ENCODE measurements around the gene MFSD6. TPM values are rescaled to one million over a fixed set of nuclear protein-coding genes. Genes with fewer than 3 reads are reported as not detected.

MFSD6 gene
- total RNA-seq, 3 donors from 2014 or later (not counting 1 experiment from before 2014, with no cell fraction given), result 36.7 to 50.5 (median 48.0) TPM

DNA sequence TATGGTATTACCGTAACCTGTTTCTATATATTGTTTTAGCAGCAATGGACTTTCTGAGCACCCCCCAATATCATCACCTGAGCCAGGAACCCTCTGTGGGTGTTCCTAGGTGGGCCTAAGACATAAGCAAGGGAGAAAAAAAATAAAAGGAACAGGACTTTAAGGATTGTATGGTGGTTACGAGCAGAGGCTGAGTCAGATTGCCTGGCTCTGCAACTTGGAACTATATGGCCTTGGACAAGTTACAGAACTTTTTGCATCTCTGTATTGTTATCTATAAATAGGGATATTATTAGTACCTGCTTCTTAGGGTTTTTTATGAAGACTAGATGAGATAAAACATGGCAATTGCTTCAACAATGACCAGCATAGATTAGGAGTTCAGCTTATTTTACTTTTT, 34.9 kb downstream of the MFSD6 start:
- no peaks in the 10 kb centered on the region for H3K27me3 Mint-ChIP-seq (ENCODE audit: low read depth in 2 of 2)
- H3K4me3 ChIP-seq (ENCODE audit: low read length), result no peak overlapping the region
- 94% methylated on average over 1 of the region's 2 CpGs for WGBS (ENCODE audit: insufficient coverage)
- ATAC-seq, result no peak
- DNase-seq, result no peak
- no peaks in the 10 kb centered on the region for H3K27me3 ChIP-seq (ENCODE audit: control insufficient read depth, insufficient read depth, low read length)
- H3K4me1 ChIP-seq (ENCODE audit: control insufficient read depth, insufficient read depth, low read length), result peaks cover 19% of the 10 kb centered on the region
- H3K36me3 ChIP-seq (ENCODE audit: control insufficient read depth, insufficient read depth, low read length), result peaks cover 7% of the 10 kb centered on the region
- intact Hi-C loops (cut with micrococcal nuclease), result no loop called here
- H3K4me3 Mint-ChIP-seq, result no peak overlapping the region
- peaks cover 83 to 91% of the 10 kb centered on the region in 2 donors for H3K4me1 Mint-ChIP-seq
- no peaks in the 10 kb centered on the region for H3K9me3 ChIP-seq (ENCODE audit: control insufficient read depth, insufficient read depth, low read length)
- no peak overlapping the region for H3K27ac ChIP-seq (ENCODE audit: low read length)
- peaks cover 9% of the 10 kb centered on the region for H3K36me3 Mint-ChIP-seq
- no peaks in the 10 kb centered on the region for H3K9me3 Mint-ChIP-seq
- no peak for TF ChIP-seq CTCF (IDR thresholded peaks at IDR 0.05)
- H3K27ac Mint-ChIP-seq, result peak overlapping the region; percentile 63 to 64

DNA sequence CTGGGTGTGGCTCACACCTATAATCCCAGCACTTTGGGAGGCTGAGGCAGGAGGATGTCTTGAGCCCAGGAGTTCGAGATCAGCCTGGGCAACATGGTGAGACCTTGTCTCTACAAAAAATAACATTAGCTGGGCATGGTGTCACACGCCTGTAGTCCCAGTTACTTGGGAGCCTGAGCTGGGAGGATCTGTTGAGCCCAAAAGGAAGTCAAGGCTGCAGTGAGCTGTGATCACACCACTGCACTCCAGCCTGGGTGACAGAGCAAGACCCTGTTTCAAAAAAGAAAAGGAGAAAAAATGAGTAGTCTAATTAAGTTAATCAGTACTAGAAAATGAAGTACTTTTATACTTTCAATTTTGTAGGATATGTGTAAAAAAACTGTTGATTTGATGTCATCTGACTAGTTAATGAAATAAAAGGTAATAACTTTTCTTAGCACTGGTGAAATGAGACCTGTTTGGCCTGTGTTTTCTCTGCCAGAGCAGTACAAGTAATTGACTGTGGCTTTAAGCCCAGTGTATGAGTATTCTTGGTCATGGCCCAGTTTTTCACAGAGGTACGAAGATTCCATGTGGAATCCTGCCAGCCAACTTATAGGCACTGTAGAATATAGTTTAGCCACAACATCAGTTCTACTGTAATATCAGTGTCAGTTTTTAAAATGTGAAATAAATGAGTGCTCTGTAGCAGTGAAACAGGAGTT, 35.8 kb downstream of the MFSD6 start:
- Histone ChIP-seq H3K27ac (ENCODE audit: low read length) (no peak overlapping the region), H3K4me1 (ENCODE audit: control insufficient read depth, insufficient read depth, low read length) (peaks cover 19% of the 10 kb centered on the region), H3K36me3 (ENCODE audit: control insufficient read depth, insufficient read depth, low read length) (peaks cover under 1% of the 10 kb centered on the region), H3K27me3 (ENCODE audit: control insufficient read depth, insufficient read depth, low read length) (no peaks in the 10 kb centered on the region), H3K9me3 (ENCODE audit: control insufficient read depth, insufficient read depth, low read length) (no peaks in the 10 kb centered on the region), H3K4me3 (ENCODE audit: low read length) (no peak overlapping the region)
- Mint-ChIP-seq H3K9me3 (no peaks in the 10 kb centered on the region), H3K27me3 (ENCODE audit: low read depth in 2 of 2) (no peaks in the 10 kb centered on the region), H3K4me1 (peaks cover 80 to 89% of the 10 kb centered on the region in 2 donors), H3K36me3 (peaks cover 2% of the 10 kb centered on the region), H3K27ac (peak overlapping the region; percentile 63 to 64), H3K4me3 (no peak overlapping the region)
- intact Hi-C loops (cut with micrococcal nuclease), result no loop called here
- ATAC-seq (peak in 1 of 3 donors; percentile 53), DNase-seq (no peak)
- no peak for TF ChIP-seq CTCF (IDR thresholded peaks at IDR 0.05)
- WGBS (ENCODE audit: insufficient coverage), result 85% methylated on average over 3 of the region's 3 CpGs

DNA sequence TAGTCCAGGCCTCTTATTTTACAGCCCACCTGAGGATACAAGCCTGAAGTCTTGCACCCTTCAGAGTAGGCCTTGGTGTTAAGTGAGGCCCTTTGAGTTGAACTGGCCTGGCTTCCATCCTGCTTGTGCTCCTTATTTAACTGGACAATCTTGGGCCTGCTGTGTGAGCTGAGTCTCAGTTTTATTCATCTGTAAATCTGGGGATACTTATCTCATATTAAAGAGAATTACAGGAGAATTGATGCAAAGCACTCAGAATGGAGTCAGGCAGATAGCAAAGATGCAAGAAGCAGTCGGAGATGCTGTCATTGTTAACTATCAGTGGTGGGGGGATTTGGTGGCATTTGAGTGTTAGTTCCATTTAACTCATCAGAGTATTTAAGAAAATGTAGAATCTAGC, 36.8 kb downstream of the MFSD6 start:
- Mint-ChIP-seq H3K9me3 (no peaks in the 10 kb centered on the region), H3K27ac (peak overlapping the region; percentile 52 to 62), H3K27me3 (ENCODE audit: low read depth in 2 of 2) (no peaks in the 10 kb centered on the region), H3K36me3 (no peaks in the 10 kb centered on the region), H3K4me3 (no peak overlapping the region), H3K4me1 (peaks cover 73 to 80% of the 10 kb centered on the region in 2 donors)
- ATAC-seq (no peak), DNase-seq (no peak)
- intact Hi-C loops (cut with micrococcal nuclease), result no loop called here
- Histone ChIP-seq H3K27ac (ENCODE audit: low read length) (no peak overlapping the region), H3K4me3 (ENCODE audit: low read length) (no peak overlapping the region), H3K9me3 (ENCODE audit: control insufficient read depth, insufficient read depth, low read length) (no peaks in the 10 kb centered on the region), H3K4me1 (ENCODE audit: control insufficient read depth, insufficient read depth, low read length) (peaks cover 19% of the 10 kb centered on the region), H3K36me3 (ENCODE audit: control insufficient read depth, insufficient read depth, low read length) (no peaks in the 10 kb centered on the region), H3K27me3 (ENCODE audit: control insufficient read depth, insufficient read depth, low read length) (no peaks in the 10 kb centered on the region)
- 100% methylated on average over 1 of the region's 1 CpG for whole genome bisulfite sequencing (ENCODE audit: insufficient coverage)
- no peak for TF ChIP-seq CTCF (IDR thresholded peaks at IDR 0.05)

DNA sequence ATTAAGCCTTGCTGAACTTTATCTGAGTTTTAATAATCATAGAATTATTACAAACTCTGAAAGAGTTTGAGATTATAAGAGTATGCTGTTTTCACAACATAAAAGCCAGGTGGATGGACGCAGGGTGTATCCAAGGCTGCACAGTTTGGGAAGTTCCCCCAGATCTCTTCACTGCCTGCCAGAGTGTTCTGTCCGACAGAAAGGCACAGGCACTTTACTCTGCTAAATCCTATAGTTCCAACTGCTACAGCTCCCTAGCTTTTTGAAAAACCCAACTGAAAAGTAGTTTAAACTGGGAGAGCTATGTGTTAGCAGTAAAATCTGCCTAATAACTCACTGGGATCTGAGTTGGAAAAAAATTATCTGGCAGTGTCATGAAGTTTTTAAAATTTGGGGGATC, 38.0 kb downstream of the MFSD6 start:
- ATAC-seq (no peak), DNase-seq (no peak)
- H3K27me3 Mint-ChIP-seq (ENCODE audit: low read depth in 2 of 2), result no peaks in the 10 kb centered on the region
- H3K4me3 ChIP-seq (ENCODE audit: low read length), result no peak overlapping the region
- no peak for TF ChIP-seq CTCF (IDR thresholded peaks at IDR 0.05)
- H3K27ac Mint-ChIP-seq, result peak overlapping the region in 1 of 2 donors; percentile 8
- H3K4me3 Mint-ChIP-seq, result no peak overlapping the region
- H3K9me3 Mint-ChIP-seq, result no peaks in the 10 kb centered on the region
- no peaks in the 10 kb centered on the region for H3K9me3 ChIP-seq (ENCODE audit: control insufficient read depth, insufficient read depth, low read length)
- intact Hi-C loops (cut with micrococcal nuclease), result no loop called here
- H3K27ac ChIP-seq (ENCODE audit: low read length), result no peak overlapping the region
- peaks cover 71 to 74% of the 10 kb centered on the region in 2 donors for H3K4me1 Mint-ChIP-seq
- no peaks in the 10 kb centered on the region for H3K36me3 Mint-ChIP-seq
- 92% methylated on average over 2 of the region's 2 CpGs for WGBS (ENCODE audit: insufficient coverage)
- no peaks in the 10 kb centered on the region for H3K27me3 ChIP-seq (ENCODE audit: control insufficient read depth, insufficient read depth, low read length)
- peaks cover 14% of the 10 kb centered on the region for H3K4me1 ChIP-seq (ENCODE audit: control insufficient read depth, insufficient read depth, low read length)
- H3K36me3 ChIP-seq (ENCODE audit: control insufficient read depth, insufficient read depth, low read length), result no peaks in the 10 kb centered on the region

Data from natural killer cell (primary cell).